Neural crest cell (in vitro differentiated cells): ENCODE data around the gene CACNA2D4. TPM values are rescaled to one million over a fixed set of nuclear protein-coding genes. Genes with fewer than 3 reads are reported as not detected.
A peak's percentile ranks its signal among the peaks of the same experiment; 100 is the strongest.

Experiments
- DNase-seq: peaks from one replicate; pipeline ENCODE4 v3.0.0; 2021; ENCODE audit warnings: low read depth, mixed read lengths, low spot score
- H3K27ac Mint-ChIP-seq: one replicate; pipeline ENCODE4 v1.8.0; 2021; ENCODE audit warnings: mild to moderate bottlenecking, mixed read lengths; ENCODE audit not compliant: unreplicated experiment
- H3K27me3 Mint-ChIP-seq: 2 replicates; pipeline ENCODE4 v1.8.0; 2021; ENCODE audit warnings: low read depth, mild to moderate bottlenecking, mixed read lengths
- H3K36me3 Mint-ChIP-seq: 2 replicates; pipeline ENCODE4 v1.8.0; 2021; ENCODE audit warnings: low read depth, mild to moderate bottlenecking, mixed read lengths
- H3K4me1 Mint-ChIP-seq: 2 replicates; pipeline ENCODE4 v1.8.0; 2021; ENCODE audit warnings: mixed read lengths
- H3K4me3 Mint-ChIP-seq: one replicate; pipeline ENCODE4 v1.8.0; 2021; ENCODE audit warnings: mild to moderate bottlenecking, mixed read lengths
- H3K9me3 Mint-ChIP-seq: 2 replicates; pipeline ENCODE4 v1.8.0; 2021; ENCODE audit warnings: mixed read lengths
- CTCF ChIP-seq: fragments of 200-600 bp; sonication (generic); conservative IDR thresholded peaks from 2 replicates; pipeline ENCODE4 v1.5.0; 2021; ENCODE audit warnings: antibody characterized with exemption, mild to moderate bottlenecking
- total RNA-seq: library from RNA; stranded (reverse); gene quantifications from 2 replicates; pipeline ENCODE4 v1.2.1, GENCODE V29; 2021

CACNA2D4 gene
- total RNA-seq, 1 donor from 2014 or later = 0.72 TPM

GRCh38 chr12:1763153-1763552 lies 155.3 kb downstream of the CACNA2D4 start:
- TF ChIP-seq CTCF = no peak
- Mint-ChIP-seq H3K27me3 (no peaks in the 10 kb centered on the region), H3K27ac (no peak overlapping the region), H3K4me3 (no peak overlapping the region), H3K36me3 (peaks cover 7% of the 10 kb centered on the region), H3K4me1 (peaks cover 35% of the 10 kb centered on the region), H3K9me3 (peaks cover 2% of the 10 kb centered on the region)
- no peak for DNase-seq

- no peak for DNase-seq
- H3K27me3 Mint-ChIP-seq = no peaks in the 10 kb centered on the region
- no peak overlapping the region for H3K4me3 Mint-ChIP-seq
- H3K36me3 Mint-ChIP-seq = peaks cover 13% of the 10 kb centered on the region
- TF ChIP-seq CTCF = no peak
- H3K27ac Mint-ChIP-seq = no peak overlapping the region
- H3K9me3 Mint-ChIP-seq = peaks cover 2% of the 10 kb centered on the region
- H3K4me1 Mint-ChIP-seq = peaks cover 35% of the 10 kb centered on the region
These were observed 156.6 kb downstream of the CACNA2D4 start for GRCh38 chr12:1761857-1762256.

- DNase-seq = no peak
- no peak overlapping the region for H3K27ac Mint-ChIP-seq
These were observed 157.7 kb downstream of the CACNA2D4 start for GRCh38 chr12:1760566-1761382.

GRCh38 chr12:1758887-1759286 lies 159.6 kb downstream of the CACNA2D4 start:
- peaks cover 2% of the 10 kb centered on the region for H3K9me3 Mint-ChIP-seq
- H3K4me3 Mint-ChIP-seq = no peak overlapping the region
- TF ChIP-seq CTCF = no peak
- no peak overlapping the region for H3K27ac Mint-ChIP-seq
- H3K36me3 Mint-ChIP-seq = peaks cover 18% of the 10 kb centered on the region
- no peak for DNase-seq
- peaks cover 35% of the 10 kb centered on the region for H3K4me1 Mint-ChIP-seq
- no peaks in the 10 kb centered on the region for H3K27me3 Mint-ChIP-seq

More at GRCh38 chr12:1760566-1761382, 157.7 kb downstream of the CACNA2D4 start:
- Mint-ChIP-seq H3K36me3 (peaks cover 16% of the 10 kb centered on the region), H3K27me3 (no peaks in the 10 kb centered on the region), H3K4me1 (peaks cover 35% of the 10 kb centered on the region), H3K9me3 (peaks cover 2% of the 10 kb centered on the region), H3K4me3 (no peak overlapping the region)
- TF ChIP-seq CTCF = peak; percentile 10

GRCh38 chr12:1758376-1758775 lies 160.1 kb downstream of the CACNA2D4 start:
- Mint-ChIP-seq H3K4me1 (peaks cover 35% of the 10 kb centered on the region), H3K4me3 (peak overlapping the region; percentile 3), H3K9me3 (peaks cover 2% of the 10 kb centered on the region), H3K36me3 (peaks cover 18% of the 10 kb centered on the region), H3K27me3 (no peaks in the 10 kb centered on the region), H3K27ac (no peak overlapping the region)
- DNase-seq = no peak
- no peak for TF ChIP-seq CTCF
